GM19467 (cell line): Measurements from ENCODE around the gene RBPJL.
A peak's percentile ranks its signal among the peaks of the same experiment; 100 is the strongest.

Source experiments
- ATAC-seq: cut with Tn5 transposase; IDR thresholded peaks from one replicate; pipeline ENCODE4 v1.9.1; 2021; ENCODE audit warnings: mild to moderate bottlenecking, moderate library complexity; ENCODE audit not compliant: unreplicated experiment

Gene RBPJL

DNA sequence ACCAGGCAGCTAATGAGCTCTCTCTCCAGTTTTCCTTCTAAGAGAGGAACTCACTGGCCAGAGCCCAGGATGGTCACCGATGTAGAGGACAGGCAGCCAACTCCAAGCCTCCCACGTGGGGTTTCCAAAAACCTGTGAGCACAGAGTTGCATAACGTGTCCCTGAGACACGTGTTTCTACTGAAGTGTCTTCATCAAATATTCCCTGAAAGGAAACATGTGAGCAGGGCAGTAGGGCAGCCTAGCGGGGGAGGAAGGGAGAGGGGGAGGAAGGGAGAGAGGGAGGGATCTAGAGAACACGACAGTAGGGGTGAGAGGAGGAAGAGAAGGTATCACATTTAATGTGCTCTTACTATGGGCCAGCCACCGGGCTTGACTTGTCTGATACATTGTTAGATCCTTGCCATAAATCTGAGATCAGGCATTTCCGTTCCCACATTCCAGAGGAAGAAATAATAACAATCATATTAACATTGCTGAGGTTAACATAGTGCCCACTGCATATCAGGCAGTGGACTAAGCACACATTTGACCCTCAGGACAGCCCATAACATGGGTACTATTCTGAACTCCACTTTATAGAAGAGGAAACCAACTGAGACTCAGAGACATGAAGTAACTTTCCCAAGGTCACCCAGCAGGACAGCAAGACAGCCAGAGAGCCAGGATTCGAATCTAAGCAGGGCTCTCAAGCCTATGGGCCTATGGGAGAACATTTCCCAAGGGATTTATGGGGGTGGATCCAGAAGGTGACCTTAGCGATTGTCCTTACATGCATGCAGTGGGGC is 51.8 kb downstream of the RBPJL start:
- no peak for ATAC-seq

DNA sequence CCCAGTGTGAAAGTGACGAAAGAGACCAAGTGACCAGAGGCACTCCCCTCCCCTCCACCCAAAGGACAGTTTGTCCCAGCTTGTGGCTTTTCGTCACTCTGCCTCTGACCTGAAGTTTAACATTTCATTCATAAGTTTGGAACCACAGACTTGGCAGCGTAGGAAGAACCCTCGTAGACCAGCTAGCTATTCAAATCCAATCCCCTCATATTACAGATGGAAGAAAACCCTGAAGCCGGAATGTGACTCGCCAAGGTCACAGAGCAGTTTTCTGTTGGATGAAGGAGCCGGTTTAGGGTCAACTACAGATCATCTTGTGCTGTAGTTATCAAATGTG is 52.4 kb downstream of the RBPJL start:
- no peak for ATAC-seq

DNA sequence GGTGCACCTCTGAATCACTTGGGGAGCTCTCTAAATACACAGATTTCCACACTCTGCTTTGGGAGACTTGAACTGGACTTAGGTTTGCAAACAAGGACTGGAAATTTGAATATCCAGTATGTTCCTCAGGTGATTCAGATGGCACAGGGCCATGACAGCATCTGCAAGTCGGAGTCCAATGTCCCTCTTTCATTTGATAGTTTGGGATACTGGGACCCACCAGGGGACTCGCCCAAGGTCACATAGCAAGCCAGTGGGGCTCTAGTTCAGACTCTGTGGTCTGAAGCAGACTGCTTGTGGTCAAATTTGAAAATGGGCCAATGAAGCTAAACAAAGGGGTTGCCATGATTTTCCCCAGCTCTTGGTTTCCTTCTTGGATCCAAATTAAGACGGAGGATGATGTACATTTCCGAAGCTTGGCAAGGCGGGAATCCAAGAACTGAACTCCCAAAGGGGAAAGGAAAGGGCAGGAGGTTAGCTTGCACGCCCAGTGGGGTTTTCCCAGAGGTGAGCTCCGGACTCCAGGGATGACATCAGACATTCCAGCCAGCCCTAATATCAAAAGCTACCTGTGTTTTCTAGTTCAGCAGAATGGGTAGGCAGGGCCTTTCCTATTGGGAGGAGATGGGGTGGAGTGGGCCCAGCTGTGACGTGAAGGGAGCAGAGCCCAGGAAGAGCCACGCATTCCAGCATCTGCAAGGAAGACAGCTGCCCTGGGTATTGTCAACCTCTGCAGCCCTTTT is 52.9 kb downstream of the RBPJL start:
- no peak for ATAC-seq

DNA sequence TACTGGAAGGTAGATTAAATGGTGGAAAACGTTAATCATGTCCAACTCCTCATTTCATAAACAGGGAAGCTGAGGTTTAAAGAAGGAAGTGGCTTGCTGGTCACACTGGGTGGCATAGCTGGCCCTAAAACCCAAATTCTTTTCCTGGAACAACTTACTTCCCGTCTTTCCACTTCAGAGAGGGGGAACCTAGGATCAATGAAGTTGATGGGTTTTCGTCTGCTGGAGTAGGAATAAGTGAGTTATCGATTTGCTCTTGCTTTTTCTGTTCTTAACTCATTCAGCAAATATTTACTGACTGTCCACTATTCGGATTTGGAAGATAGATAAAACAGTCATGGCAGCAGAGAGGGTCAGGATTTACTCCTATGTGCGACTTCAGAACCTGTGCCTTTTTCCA is 55.2 kb downstream of the RBPJL start:
- ATAC-seq = no peak

DNA sequence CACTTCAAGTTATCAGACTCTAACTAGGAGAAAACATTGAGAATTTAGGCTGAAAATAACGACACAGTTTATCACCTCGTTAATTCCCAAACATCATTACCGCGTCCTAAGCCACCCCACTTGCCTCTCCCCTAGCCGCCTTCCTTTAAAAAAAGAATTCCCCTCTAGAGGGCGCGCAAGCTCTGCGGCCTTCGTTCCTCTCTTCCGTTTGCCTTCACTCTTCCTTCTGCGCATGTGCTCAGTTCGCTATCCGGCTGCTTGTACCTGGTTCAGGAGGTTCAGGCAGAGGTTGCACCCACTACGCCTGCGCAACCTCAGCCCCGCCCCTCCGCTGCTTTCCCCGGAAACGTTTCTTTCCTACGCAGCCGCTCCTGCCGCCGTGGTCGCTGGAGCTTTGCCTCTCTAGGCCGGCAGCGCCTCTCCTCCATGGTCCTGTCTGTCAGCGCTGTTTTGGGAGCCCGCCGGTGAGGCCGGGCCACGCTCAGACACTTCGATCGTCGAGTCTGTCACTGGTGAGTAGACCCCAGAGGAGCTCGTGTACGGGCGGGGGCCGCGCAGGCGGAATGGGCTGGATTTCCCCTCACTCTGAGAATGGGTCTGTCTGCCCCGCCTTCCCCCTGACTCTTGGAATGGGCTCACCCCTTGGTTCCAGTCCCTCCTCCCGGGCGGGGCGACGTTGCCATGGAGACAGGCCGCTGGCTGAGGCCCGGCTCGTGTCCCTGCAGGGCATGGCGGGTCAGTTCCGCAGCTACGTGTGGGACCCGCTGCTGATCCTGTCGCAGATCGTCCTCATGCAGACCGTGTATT is 56.4 kb downstream of the RBPJL start, which contains the start of gene SYS1:
Gene SYS1 (plus strand): TSS at position 353 of the 807 bp plus-strand sequence. CDS start 376 bp downstream, at position 729.
- peak; percentile 83 for ATAC-seq

DNA sequence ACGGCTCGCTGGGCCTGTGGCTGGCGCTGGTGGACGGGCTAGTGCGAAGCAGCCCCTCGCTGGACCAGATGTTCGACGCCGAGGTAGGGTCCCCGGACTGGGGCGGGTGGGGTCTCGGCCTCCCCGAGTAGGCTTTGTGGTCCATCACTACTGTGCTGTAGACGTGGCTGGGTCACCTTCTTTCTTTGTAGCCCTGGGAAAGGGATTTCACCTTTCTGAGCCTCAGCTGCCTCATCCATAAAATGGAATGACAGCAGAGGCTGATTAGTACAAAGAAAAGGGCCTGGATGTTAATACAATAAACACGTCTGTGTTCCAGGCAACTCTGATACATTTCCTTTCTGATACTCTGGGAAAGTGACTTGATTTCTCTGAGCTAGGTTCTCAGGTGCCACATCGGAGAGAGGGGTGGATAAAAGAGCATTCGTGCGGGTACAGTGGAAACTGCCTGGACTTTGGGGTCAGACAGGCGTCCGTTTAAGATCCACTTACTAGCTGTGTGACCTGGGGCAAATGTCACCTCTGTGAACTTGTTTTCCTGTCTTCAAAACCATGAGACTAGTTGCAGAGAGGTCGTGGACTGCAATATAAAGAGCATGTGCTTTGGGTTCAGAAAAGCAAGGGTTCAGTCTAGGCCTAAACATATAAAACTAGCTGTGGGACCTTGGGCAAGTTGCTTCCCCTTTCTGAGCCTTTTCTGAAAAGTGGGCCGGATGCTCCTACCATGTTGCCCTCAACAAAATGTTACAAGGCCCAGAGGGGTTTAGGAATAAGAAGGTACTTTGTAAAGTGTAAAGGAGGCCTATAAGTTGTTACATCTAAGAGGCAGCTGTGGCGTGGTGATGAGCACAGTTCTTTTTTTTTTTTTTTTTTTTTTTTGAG is 57.2 kb downstream of the RBPJL start:
- no peak for ATAC-seq

DNA sequence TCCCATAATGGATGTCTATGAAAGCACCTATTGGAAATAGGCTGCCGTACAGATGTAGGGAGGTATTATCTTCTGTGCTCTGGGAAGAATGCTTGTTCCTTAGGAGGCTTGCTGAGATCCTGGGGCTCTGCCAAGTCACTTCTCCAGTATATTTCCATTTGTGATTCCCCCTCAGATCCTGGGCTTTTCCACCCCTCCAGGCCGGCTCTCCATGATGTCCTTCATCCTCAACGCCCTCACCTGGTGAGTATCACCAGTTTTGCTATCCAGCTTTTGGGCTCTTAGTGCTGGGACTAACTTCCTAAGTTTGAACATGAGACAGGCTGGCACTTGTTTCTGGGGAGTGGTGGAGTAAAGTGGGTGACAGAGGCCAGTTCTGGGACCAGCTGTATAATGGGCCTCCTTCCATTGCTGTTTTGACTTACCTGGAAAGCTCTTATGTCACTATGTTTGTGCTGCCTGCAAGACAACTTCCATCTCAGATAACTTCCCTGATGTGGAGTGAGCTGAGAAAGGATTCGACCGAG is 58.9 kb downstream of the RBPJL start:
- no peak for ATAC-seq

DNA sequence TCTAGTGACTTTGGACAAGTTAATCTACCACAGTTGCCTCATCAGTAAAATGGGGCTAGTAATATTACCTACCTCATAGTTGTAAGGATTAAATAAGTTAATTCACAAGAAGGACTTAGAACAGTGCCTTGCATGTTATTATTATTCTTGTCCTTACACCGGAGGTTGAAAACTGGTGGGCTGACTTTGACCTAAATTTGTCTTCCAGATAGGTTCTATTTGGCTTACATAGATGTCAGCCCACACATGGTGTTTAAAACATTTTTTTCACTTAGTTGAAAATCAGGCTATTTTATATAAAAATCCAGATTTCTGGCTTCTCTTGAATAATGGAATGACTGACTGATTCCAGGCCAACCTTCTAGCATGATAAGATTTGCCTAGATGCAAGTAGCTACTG is 59.6 kb downstream of the RBPJL start:
- ATAC-seq = no peak

DNA sequence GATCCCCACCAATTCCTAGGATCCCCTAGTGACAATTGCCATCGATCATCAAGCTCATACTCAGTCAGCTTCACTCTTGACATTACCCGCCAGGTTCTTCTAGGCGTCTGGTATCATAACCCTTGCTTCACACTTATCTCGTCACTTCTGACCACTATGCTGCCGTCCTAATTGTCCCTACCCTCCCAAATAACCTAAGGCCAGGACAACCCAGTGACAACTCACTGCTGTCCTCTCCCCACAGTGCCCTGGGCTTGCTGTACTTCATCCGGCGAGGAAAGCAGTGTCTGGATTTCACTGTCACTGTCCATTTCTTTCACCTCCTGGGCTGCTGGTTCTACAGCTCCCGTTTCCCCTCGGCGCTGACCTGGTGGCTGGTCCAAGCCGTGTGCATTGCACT is 60.0 kb downstream of the RBPJL start:
- no peak for ATAC-seq

DNA sequence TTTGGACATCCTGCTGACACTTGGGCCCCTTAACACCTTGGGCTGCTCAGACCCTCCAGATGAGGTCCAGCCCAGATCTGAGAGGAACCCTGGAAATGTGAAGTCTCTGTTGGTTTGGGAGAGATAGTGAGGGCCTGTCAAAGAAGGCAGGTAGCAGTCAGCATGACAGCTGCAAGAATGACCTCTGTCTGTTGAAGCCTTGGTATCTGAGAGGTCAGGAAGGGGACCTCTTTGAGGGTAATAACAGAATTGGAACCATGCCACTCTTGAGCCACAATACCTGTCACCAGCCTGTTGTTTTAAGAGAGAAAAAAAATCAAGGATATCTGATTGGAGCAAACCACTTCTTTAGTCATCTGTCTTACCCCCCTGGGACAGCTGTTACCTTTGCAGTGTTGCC is 60.5 kb downstream of the RBPJL start:
- ATAC-seq = no peak
